HUDEP-2 (cell line): Measurements from ENCODE around the gene ABRACL.
"Not testable (repeated sequence)": the region's sequence is repeated elsewhere in the genome, so short reads cannot be mapped to it uniquely, and the experiment has no call there.

Experiments
- DNase-seq, 76 experiments: peaks; one replicate each; lab custom pipeline; 2025; ENCODE audit not compliant: unreplicated experiment in 76 of 76; lab: John Stamatoyannopoulos, UW

Gene ABRACL

GRCh38 chr6:139028658-139029469 is at the start of gene ABRACL:
ABRACL (plus strand) TSS chr6:139028745; CDS start chr6:139034161, 5,416 bp downstream.
- DNase-seq: peak in 53 of 76 experiments; percentile 8 to 72 (median 43)

GRCh38 chr6:138979365-138979764 is 49.2 kb upstream of the ABRACL start:
- no peak for DNase-seq

- no peak for DNase-seq
These were observed 48.5 kb upstream of the ABRACL start for GRCh38 chr6:138979813-138980668.

GRCh38 chr6:138981416-138981815 is 47.1 kb upstream of the ABRACL start:
- peak in 8 of 76 experiments; percentile 8 to 39 (median 21) for DNase-seq

- DNase-seq: peak in 34 of 76 experiments; percentile 8 to 69 (median 34)
These were observed 42.0 kb upstream of the ABRACL start for GRCh38 chr6:138986578-138986977.

- no peak for DNase-seq
These were observed 41.4 kb upstream of the ABRACL start for GRCh38 chr6:138987080-138987642.

- DNase-seq: peak in 75 of 76 experiments; percentile 17 to 91 (median 81)
These were observed 40.7 kb upstream of the ABRACL start, which contains the start of gene REPS1 for GRCh38 chr6:138987643-138988468. REPS1 (minus strand) TSS chr6:138988253; CDS start chr6:138987682, 571 bp downstream.

GRCh38 chr6:138988469-138988834 is 40.1 kb upstream of the ABRACL start:
- no peak for DNase-seq

- DNase-seq: no peak
These were observed 39.2 kb upstream of the ABRACL start for GRCh38 chr6:138989098-138989983.

GRCh38 chr6:138991206-138991605 is 37.3 kb upstream of the ABRACL start:
- DNase-seq: no peak

GRCh38 chr6:138992965-138993364 is 35.6 kb upstream of the ABRACL start:
- DNase-seq: not testable (repeated sequence)

- not testable (repeated sequence) for DNase-seq
These were observed 35.1 kb upstream of the ABRACL start for GRCh38 chr6:138993410-138993809.

- no peak for DNase-seq
These were observed 32.0 kb upstream of the ABRACL start for GRCh38 chr6:138996524-138996923.

- no peak for DNase-seq
These were observed 31.4 kb upstream of the ABRACL start for GRCh38 chr6:138997136-138997535.

GRCh38 chr6:138999949-139000725 is 28.4 kb upstream of the ABRACL start:
- DNase-seq: no peak

GRCh38 chr6:139003751-139004150 is 24.8 kb upstream of the ABRACL start:
- DNase-seq: no peak

- DNase-seq: no peak
These were observed 22.1 kb upstream of the ABRACL start for GRCh38 chr6:139006477-139006876.

- no peak for DNase-seq
These were observed 21.1 kb upstream of the ABRACL start for GRCh38 chr6:139007428-139007827.
